Raji (cell line): ENCODE measurements around the gene GNPTG.

ENCODE experiments used
- POLR2A ChIP-seq: IDR thresholded peaks from 2 replicates; pipeline ENCODE4 v1.6.1; 2011; ENCODE audit warnings: low read depth, low read length, control low read depth; ENCODE audit not compliant: insufficient read depth

GNPTG gene

DNA sequence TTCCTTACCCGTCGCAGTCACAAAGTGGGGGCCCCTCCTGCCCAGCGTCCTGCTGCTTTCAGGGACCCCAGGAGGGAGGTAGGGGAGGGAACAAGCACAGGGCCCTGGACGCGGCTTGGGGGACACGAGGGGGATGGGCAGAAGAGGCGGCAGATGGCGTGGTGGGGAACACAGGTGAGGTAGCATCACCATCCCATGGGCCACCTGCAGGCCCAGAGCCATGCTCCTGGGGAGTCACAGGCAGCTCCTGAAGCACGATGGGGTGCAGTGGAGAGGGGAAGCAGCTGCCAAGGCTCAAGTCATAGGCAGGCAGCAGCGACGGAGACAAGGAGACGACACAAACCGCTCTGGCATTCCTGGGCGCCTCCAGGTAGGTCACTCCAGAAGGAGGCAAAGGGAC lies 52.0 kb downstream of the GNPTG start:
- no peak for TF ChIP-seq POLR2A

DNA sequence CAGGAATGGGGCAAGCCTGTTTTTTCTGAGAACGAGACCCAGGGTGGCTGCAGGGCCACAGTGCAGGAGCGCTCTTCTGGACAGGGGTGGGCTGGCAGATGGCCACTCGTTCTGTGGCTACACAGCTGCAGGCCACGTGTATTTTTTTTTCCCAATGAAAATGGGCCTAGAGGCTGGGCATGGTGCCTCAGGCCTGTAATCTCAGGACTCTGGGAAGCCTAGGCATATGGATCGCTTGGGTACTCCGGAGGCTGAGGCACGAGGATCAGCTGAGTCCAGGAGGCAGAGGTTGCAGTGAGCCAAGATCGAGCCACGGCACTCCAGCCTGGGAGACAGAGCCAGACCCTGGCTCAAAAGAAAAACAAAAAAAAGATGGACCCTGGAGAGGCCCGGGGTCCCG lies 56.0 kb downstream of the GNPTG start:
- TF ChIP-seq POLR2A: no peak

DNA sequence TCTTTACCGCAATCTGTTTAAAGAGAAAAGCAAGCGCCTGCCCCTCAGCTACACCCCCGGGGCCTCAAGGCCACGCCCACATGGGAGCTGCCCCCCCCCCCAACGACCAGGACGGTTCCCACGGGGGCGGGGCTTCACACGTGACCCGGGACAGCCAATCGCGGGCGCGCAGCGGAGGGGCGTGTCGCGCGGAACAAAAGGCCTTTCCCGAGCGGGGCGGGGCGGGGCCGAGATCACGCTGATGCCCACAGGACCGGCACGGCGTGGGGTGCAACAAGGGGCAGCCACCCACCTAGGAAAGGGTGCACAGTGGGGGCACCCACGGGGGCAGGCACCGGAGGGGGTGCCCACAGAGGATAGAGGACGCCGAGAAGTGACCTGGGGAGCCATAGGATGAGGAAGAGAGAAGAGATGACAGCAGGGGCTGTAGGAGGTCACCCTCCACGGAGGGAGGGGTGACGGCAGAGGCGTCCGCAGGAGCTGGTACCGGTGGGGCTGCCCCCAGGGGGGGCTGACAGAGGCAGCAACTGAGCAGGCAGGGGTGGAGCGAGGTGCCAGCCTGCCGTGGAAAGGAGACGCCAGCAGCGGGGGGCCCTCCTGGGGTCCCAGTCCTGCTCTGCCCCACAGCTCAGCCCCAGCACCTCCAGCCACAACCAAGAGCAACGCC lies 56.6 kb downstream of the GNPTG start:
- TF ChIP-seq POLR2A: peak; percentile 45; the same call in 1 of the 2 replicates

DNA sequence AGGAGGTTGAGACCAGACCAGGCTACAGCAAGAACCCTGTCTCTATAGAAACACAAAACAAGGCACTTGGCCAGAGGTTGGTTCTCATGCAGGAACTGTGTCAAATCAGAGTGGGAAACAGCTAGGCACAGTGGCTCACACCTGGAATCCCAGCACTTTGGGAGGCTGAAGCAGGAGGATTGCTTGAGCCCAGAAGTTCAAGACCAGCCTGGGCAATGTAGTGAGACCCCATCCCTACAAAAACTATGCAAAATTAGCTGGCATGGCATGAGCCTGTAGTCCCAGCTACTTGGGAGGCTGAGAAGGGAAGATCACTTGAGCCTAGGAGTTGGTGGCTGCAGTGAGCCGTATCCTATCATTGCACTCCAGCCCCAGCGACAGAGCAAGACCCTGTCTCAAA lies 61.1 kb downstream of the GNPTG start:
- no peak for TF ChIP-seq POLR2A
